GM12865 (cell line): ENCODE data around the gene CHFR.

ENCODE experiments used
- DNase-seq: peaks from one replicate; pipeline ENCODE4 v3.0.0; 2010; ENCODE audit warnings: low read depth
- H3K4me3 ChIP-seq: 2 replicates; pipeline ENCODE4 v1.5.1; 2011; ENCODE audit warnings: mild to moderate bottlenecking, low read depth, low read length, control low read depth
- TF ChIP-seq, protein P1 (sequence below): IDR thresholded peaks from 2 replicates; pipeline ENCODE4 v1.5.1; 2011; ENCODE audit warnings: low read length, control low read depth, low read depth, inconsistent platforms; ENCODE audit not compliant: insufficient read depth; ENCODE audit errors: missing control alignments

CHFR gene

GRCh38 chr12:132784580-132784979, 102.8 kb downstream of the CHFR start:
- DNase-seq, result no peak
- H3K4me3 ChIP-seq, result no peak overlapping the region
- TF ChIP-seq, protein P1, sequence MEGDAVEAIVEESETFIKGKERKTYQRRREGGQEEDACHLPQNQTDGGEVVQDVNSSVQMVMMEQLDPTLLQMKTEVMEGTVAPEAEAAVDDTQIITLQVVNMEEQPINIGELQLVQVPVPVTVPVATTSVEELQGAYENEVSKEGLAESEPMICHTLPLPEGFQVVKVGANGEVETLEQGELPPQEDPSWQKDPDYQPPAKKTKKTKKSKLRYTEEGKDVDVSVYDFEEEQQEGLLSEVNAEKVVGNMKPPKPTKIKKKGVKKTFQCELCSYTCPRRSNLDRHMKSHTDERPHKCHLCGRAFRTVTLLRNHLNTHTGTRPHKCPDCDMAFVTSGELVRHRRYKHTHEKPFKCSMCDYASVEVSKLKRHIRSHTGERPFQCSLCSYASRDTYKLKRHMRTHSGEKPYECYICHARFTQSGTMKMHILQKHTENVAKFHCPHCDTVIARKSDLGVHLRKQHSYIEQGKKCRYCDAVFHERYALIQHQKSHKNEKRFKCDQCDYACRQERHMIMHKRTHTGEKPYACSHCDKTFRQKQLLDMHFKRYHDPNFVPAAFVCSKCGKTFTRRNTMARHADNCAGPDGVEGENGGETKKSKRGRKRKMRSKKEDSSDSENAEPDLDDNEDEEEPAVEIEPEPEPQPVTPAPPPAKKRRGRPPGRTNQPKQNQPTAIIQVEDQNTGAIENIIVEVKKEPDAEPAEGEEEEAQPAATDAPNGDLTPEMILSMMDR, result no peak

- DNase-seq, result no peak
- H3K4me3 ChIP-seq, result no peak overlapping the region
- TF ChIP-seq, protein P1, result no peak
Measured at GRCh38 chr12:132783917-132784531, 103.4 kb downstream of the CHFR start.
